Fibroblast of lung (primary cell): Measurements from ENCODE around the gene NLRP1. TPM values are rescaled to one million over a fixed set of nuclear protein-coding genes. Genes with fewer than 3 reads are reported as not detected.

Source experiments
- DNase-seq, 2 donors: peaks; one replicate each; pipeline versions ENCODE4 v3.0.0 to v3.0.0-alpha.2; 2010; ENCODE audit warnings: low read depth in 2 of 2
- H2AFZ ChIP-seq: 2 replicates; pipeline ENCODE4 v1.5.1; 2012; ENCODE audit warnings: low read length, control low read depth, inconsistent platforms
- H3K27ac ChIP-seq: 2 replicates; pipeline ENCODE4 v1.5.1; 2011; ENCODE audit warnings: low read length, control low read depth; ENCODE audit not compliant: insufficient read depth
- H3K27me3 ChIP-seq: 2 replicates; pipeline ENCODE4 v1.5.1; 2011; ENCODE audit warnings: mild to moderate bottlenecking, low read length; ENCODE audit not compliant: control insufficient read depth, insufficient read depth
- H3K36me3 ChIP-seq: 2 replicates; pipeline ENCODE4 v1.5.1; 2011; ENCODE audit warnings: low read length; ENCODE audit not compliant: control insufficient read depth, insufficient read depth
- H3K4me1 ChIP-seq: 2 replicates; pipeline ENCODE4 v1.5.1; 2011; ENCODE audit warnings: low read length; ENCODE audit not compliant: control insufficient read depth, insufficient read depth; ENCODE audit errors: extremely low read depth
- H3K4me2 ChIP-seq: 2 replicates; pipeline ENCODE4 v1.5.1; 2011; ENCODE audit warnings: low read length, control low read depth; ENCODE audit not compliant: insufficient read depth; ENCODE audit errors: extremely low read depth
- H3K4me3 ChIP-seq, 4 experiments: fragments of 200-600 bp in 1 of 4; sonication (generic) in 1 of 4; replicated peaks in 1 of 4; 2 replicates each; pipeline ENCODE4 v1.5.1; 2011 to 2016; ENCODE audit warnings: low read length in 4 of 4, low read depth in 3 of 4, mild to moderate bottlenecking in 3 of 4, control low read depth in 2 of 4, inconsistent platforms in 1 of 4, mixed read lengths in 1 of 4; ENCODE audit not compliant: insufficient read depth in 1 of 4; ENCODE audit errors: control extremely low read depth in 1 of 4
- H3K79me2 ChIP-seq: 2 replicates; pipeline ENCODE4 v1.5.1; 2012; ENCODE audit warnings: mild to moderate bottlenecking, low read length, inconsistent platforms; ENCODE audit not compliant: control insufficient read depth, insufficient read depth
- H3K9ac ChIP-seq: 2 replicates; pipeline ENCODE4 v1.5.1; 2011; ENCODE audit warnings: mild to moderate bottlenecking, low read length, control low read depth; ENCODE audit not compliant: insufficient read depth
- H3K9me3 ChIP-seq: 2 replicates; pipeline ENCODE4 v1.5.1; 2012; ENCODE audit warnings: low read depth, low read length; ENCODE audit not compliant: control insufficient read depth, insufficient read depth
- H4K20me1 ChIP-seq: 2 replicates; pipeline ENCODE4 v1.5.1; 2011; ENCODE audit warnings: low read length; ENCODE audit not compliant: control insufficient read depth, insufficient read depth; ENCODE audit errors: extremely low read depth
- CTCF ChIP-seq, 2 donors: IDR thresholded peaks in 1 of 2; conservative IDR thresholded peaks in 1 of 2; 1 replicate in 1 of 2; 2 replicates in 1 of 2; pipeline ENCODE4 v1.5.1; 2011 to 2012; ENCODE audit warnings: low read length in 2 of 2, control low read depth in 1 of 2, inconsistent platforms in 1 of 2, low read depth in 1 of 2, mild to moderate bottlenecking in 1 of 2
- EZH2 ChIP-seq: IDR thresholded peaks from 2 replicates; pipeline ENCODE4 v1.5.1; 2012; ENCODE audit warnings: low read length, control low read depth, mild to moderate bottlenecking; ENCODE audit errors: missing control alignments
- polyA plus RNA-seq, 2 donors: library from polyadenylated mRNA; depleted of rRNA in 1 of 2; stranded (reverse) in 1 of 2; unstranded in 1 of 2; fragments of >200 nt; gene quantifications; 2 replicates each; pipeline ENCODE4 v1.2.1, GENCODE V29; 2011 to 2012; ENCODE audit warnings: missing spikeins in 1 of 2
- total RNA-seq: library from RNA; depleted of rRNA; stranded (reverse); fragments of >200 nt; gene quantifications from 2 replicates; pipeline ENCODE4 v1.2.1, GENCODE V29; 2014

Gene NLRP1
- total and polyA plus RNA-seq, 2 donors (not counting 1 experiment from before 2014, with no cell fraction given), result 22.1 to 23.1 TPM

DNA sequence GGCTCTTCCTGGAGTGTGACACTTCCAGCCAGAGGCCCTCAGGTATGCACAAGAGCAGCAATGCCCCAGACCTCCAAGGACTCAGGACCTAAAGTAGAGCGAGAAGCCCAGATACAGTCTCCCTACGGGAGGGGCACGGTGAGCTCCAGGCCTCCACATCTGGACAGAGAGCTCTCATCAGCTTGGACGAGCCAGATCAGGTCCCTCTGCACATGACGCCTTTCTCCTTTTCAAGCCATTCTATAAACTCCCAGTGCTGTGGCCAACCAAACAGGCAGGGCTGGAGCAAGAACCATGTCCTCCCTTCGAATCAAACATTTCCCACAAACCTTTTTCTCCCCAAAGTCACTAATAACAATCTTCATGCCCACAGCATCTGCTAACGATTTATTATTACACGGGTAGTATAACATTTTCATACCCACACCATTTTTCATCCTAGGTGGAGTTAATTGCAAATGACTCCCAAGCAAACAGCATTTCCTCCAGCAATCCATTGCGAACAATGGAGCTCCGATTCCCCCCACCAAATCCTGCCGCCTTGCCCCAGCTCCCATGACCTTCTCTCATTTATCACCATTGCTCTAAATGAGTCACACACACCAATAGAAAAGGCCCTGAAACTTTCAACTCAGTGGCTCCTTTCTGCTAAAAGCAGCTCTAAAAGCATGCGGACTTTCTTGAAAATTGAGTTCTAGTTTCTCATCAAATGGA, 24.2 kb upstream of the NLRP1 start:
- Histone ChIP-seq H3K4me2 (no peak overlapping the region), H3K9ac (no peak overlapping the region), H4K20me1 (no peaks in the 10 kb centered on the region), H3K4me3 (no peak overlapping the region), H3K9me3 (no peaks in the 10 kb centered on the region), H3K27me3 (no peaks in the 10 kb centered on the region), H2AFZ (no peak overlapping the region), H3K4me1 (no peaks in the 10 kb centered on the region), H3K27ac (no peak overlapping the region), H3K79me2 (no peaks in the 10 kb centered on the region), H3K36me3 (no peaks in the 10 kb centered on the region)
- TF ChIP-seq CTCF (conservative IDR thresholded peaks at IDR 0.05 in 1 of 2, IDR thresholded peaks at IDR 0.05 in 1 of 2; ENCODE audit: low read depth in 1 of 2, low read length in 2 of 2) (no peak), EZH2 (no peak)
- DNase-seq, result peak in 1 of 2 donors; percentile 52

DNA sequence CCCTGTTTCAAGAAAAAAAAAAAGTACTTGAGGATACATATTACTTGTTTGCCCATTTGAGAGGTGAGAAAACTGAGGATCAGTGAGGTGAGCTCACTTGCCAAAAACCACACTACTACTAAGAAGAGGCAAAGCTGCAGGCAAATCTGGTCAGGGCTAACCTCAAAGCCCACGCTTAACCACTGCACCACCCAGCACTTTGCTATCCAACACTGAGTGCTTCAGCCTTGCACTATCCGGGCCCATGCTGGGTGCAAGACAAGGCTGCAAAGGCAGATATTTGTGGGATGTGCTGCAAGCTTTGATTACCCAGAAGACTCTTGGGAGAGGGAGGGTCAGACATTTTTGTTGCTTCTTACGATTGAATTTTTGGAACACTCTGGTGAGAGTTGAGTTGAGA, 23.6 kb upstream of the NLRP1 start:
- Histone ChIP-seq H3K27me3 (no peaks in the 10 kb centered on the region), H3K9me3 (no peaks in the 10 kb centered on the region), H3K79me2 (no peaks in the 10 kb centered on the region), H3K4me3 (no peak overlapping the region), H3K4me1 (no peaks in the 10 kb centered on the region), H3K36me3 (no peaks in the 10 kb centered on the region), H3K9ac (no peak overlapping the region), H2AFZ (no peak overlapping the region), H3K27ac (no peak overlapping the region), H4K20me1 (no peaks in the 10 kb centered on the region), H3K4me2 (no peak overlapping the region)
- no peak for DNase-seq
- no peak for TF ChIP-seq EZH2
- TF ChIP-seq CTCF (conservative IDR thresholded peaks at IDR 0.05 in 1 of 2, IDR thresholded peaks at IDR 0.05 in 1 of 2; ENCODE audit: low read depth in 1 of 2, low read length in 2 of 2), result no peak

- Histone ChIP-seq H3K79me2 (no peaks in the 10 kb centered on the region), H3K9ac (no peak overlapping the region), H4K20me1 (no peaks in the 10 kb centered on the region), H3K36me3 (no peaks in the 10 kb centered on the region), H3K4me1 (no peaks in the 10 kb centered on the region), H3K9me3 (no peaks in the 10 kb centered on the region), H3K27ac (no peak overlapping the region), H3K4me3 (no peak overlapping the region), H3K4me2 (no peak overlapping the region), H2AFZ (no peak overlapping the region), H3K27me3 (no peaks in the 10 kb centered on the region)
- DNase-seq, result no peak
- TF ChIP-seq EZH2 (no peak), CTCF (conservative IDR thresholded peaks at IDR 0.05 in 1 of 2, IDR thresholded peaks at IDR 0.05 in 1 of 2; ENCODE audit: low read depth in 1 of 2, low read length in 2 of 2) (no peak)
Observed at GRCh38 chr17:5605452-5605851, 21.1 kb upstream of the NLRP1 start.
